ENCODE data around the gene IL1A.

GRCh38 chr2:112760149-112760548 is 24.1 kb downstream of the IL1A start:
- TF ChIP-seq CTCF (IDR thresholded peaks at IDR 0.05): no peak
- TF ChIP-seq POLR2A (IDR thresholded peaks at IDR 0.05): no peak
